ENCODE results near the gene CDH13.

The CDH13 gene

GRCh38 chr16:83578171-83578570, 951.4 kb downstream of the CDH13 start:
- no peak overlapping the region for H3K27ac ChIP-seq (ENCODE audit: extremely low read depth, low read depth, low read length)
- H3K9me3 ChIP-seq (ENCODE audit: control insufficient read depth, insufficient read depth, low read depth, low read length), result no peaks in the 10 kb centered on the region
- TF ChIP-seq ZNF707 (tag by site-specific recombination; IDR thresholded peaks at IDR 0.05) (no peak), SCRT1 (tag by site-specific recombination; IDR thresholded peaks at IDR 0.05; ENCODE audit: borderline replicate concordance) (no peak), ZNF555 (tag by site-specific recombination; conservative IDR thresholded peaks at IDR 0.05) (no peak)
- no peak overlapping the region for H3K4me3 ChIP-seq (ENCODE audit: low read depth, low read length)
- H3K36me3 ChIP-seq (ENCODE audit: control insufficient read depth in 2 of 2, insufficient read depth in 1 of 2, low read length in 2 of 2), result no peaks in the 10 kb centered on the region
- ChIA-PET POLR2A (no interaction called here), CTCF (no interaction called here)
- H3K4me1 ChIP-seq (ENCODE audit: control insufficient read depth, insufficient read depth, low read length), result no peaks in the 10 kb centered on the region

DNA sequence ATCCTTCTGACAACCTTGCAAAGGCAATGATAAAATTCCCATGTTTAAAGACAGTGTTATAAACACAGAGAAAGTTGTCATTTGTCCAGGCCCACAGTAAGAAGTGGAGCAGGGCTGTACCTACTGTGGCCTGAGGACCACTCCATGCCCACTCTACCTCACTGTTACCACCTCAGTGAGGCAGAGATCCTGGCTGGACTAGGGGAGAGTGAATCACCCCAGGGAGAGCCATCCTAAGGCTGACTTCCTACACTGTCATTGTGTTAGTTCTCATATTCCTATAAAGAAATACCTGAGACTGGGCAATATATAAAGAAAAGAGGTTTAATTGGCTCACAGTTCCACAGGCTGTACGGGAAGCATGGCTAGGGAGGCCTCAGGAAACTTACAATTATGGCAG, 952.3 kb downstream of the CDH13 start:
- Histone ChIP-seq H3K4me3 (ENCODE audit: low read depth, low read length) (no peak overlapping the region), H3K36me3 (ENCODE audit: control insufficient read depth in 2 of 2, insufficient read depth in 1 of 2, low read length in 2 of 2) (no peaks in the 10 kb centered on the region), H3K27ac (ENCODE audit: extremely low read depth, low read depth, low read length) (no peak overlapping the region), H3K9me3 (ENCODE audit: control insufficient read depth, insufficient read depth, low read depth, low read length) (no peaks in the 10 kb centered on the region), H3K4me1 (ENCODE audit: control insufficient read depth, insufficient read depth, low read length) (no peaks in the 10 kb centered on the region)
- TF ChIP-seq ZNF248 (tag by site-specific recombination; IDR thresholded peaks at IDR 0.05) (no peak), ZBTB21 (tag by site-specific recombination; IDR thresholded peaks at IDR 0.05) (no peak), ZNF501 (tag by site-specific recombination; IDR thresholded peaks at IDR 0.05) (no peak), ZNF169 (tag by site-specific recombination; IDR thresholded peaks at IDR 0.05) (no peak), ZNF585B (tag by site-specific recombination; IDR thresholded peaks at IDR 0.05) (no peak), ZNF211 (tag by site-specific recombination; IDR thresholded peaks at IDR 0.05; ENCODE audit: low read depth) (no peak)
- ChIA-PET POLR2A (no interaction called here), CTCF (no interaction called here)

DNA sequence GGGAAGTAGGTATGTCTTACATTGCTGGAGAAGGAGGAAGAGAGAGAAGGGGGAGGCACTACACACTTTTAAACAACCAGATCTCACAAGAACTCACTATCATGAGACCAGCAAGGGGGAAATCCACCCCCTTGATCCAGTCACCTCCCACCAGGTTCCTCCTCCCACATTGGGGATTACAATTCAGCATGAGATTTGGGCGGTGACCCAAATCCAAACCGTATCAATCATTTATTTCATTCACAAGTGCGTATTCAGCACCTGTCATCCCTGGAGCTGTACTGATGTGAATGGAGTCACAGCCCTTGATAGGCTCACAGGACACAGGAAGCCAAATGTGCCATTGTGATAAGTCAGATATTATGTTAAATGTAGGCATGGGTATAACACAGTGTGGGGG, 952.7 kb downstream of the CDH13 start:
- no peak overlapping the region for H3K27ac ChIP-seq (ENCODE audit: extremely low read depth, low read depth, low read length)
- no peak overlapping the region for H3K4me3 ChIP-seq (ENCODE audit: low read depth, low read length)
- CTCF ChIA-PET, result no interaction called here
- no peaks in the 10 kb centered on the region for H3K9me3 ChIP-seq (ENCODE audit: control insufficient read depth, insufficient read depth, low read depth, low read length)
- H3K36me3 ChIP-seq (ENCODE audit: control insufficient read depth in 2 of 2, insufficient read depth in 1 of 2, low read length in 2 of 2), result no peaks in the 10 kb centered on the region
- H3K4me1 ChIP-seq (ENCODE audit: control insufficient read depth, insufficient read depth, low read length), result no peaks in the 10 kb centered on the region
- POLR2A ChIA-PET, result no interaction called here
- TF ChIP-seq ZNF768 (tag by site-specific recombination; IDR thresholded peaks at IDR 0.05) (no peak), ZNF184 (tag by site-specific recombination; IDR thresholded peaks at IDR 0.05) (no peak), ZNF677 (tag by site-specific recombination; IDR thresholded peaks at IDR 0.05) (no peak), RBAK (tag by site-specific recombination; IDR thresholded peaks at IDR 0.05) (no peak), ZNF621 (tag by site-specific recombination; IDR thresholded peaks at IDR 0.05) (no peak), SALL2 (tag by site-specific recombination; IDR thresholded peaks at IDR 0.05; ENCODE audit: borderline replicate concordance) (no peak), ZNF76 (tag by site-specific recombination; IDR thresholded peaks at IDR 0.05; ENCODE audit: borderline replicate concordance, low read depth) (no peak), MYNN (tag by site-specific recombination; IDR thresholded peaks at IDR 0.05; ENCODE audit: borderline replicate concordance) (no peak), ZNF626 (tag by site-specific recombination; IDR thresholded peaks at IDR 0.05) (no peak), ZBTB6 (tag by site-specific recombination; IDR thresholded peaks at IDR 0.05) (no peak), YY2 (tag by site-specific recombination; IDR thresholded peaks at IDR 0.05) (no peak), ZNF585B (tag by site-specific recombination; IDR thresholded peaks at IDR 0.05) (no peak), PRDM10 (tag by site-specific recombination; IDR thresholded peaks at IDR 0.05) (no peak)
- TF ChIP-seq, protein P1, sequence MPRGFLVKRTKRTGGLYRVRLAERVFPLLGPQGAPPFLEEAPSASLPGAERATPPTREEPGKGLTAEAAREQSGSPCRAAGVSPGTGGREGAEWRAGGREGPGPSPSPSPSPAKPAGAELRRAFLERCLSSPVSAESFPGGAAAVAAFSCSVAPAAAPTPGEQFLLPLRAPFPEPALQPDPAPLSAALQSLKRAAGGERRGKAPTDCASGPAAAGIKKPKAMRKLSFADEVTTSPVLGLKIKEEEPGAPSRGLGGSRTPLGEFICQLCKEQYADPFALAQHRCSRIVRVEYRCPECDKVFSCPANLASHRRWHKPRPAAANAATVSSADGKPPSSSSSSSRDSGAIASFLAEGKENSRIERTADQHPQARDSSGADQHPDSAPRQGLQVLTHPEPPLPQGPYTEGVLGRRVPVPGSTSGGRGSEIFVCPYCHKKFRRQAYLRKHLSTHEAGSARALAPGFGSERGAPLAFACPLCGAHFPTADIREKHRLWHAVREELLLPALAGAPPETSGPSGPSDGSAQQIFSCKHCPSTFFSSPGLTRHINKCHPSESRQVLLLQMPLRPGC (tag by site-specific recombination; IDR thresholded peaks at IDR 0.05), result no peak
- TF ChIP-seq, protein P2, sequence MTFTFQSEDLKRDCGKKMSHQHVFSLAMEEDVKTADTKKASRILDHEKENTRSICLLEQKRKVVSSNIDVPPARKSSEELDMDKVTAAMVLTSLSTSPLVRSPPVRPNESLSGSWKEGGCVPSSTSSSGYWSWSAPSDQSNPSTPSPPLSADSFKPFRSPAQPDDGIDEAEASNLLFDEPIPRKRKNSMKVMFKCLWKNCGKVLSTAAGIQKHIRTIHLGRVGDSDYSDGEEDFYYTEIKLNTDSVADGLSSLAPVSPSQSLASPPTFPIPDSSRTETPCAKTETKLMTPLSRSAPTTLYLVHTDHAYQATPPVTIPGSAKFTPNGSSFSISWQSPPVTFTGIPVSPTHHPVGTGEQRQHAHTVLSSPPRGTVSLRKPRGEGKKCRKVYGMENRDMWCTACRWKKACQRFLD (tag by site-specific recombination; IDR thresholded peaks at IDR 0.05), result no peak

Data from HEK293 (cell line).